Adrenal gland (tissue), 5 donors: Measurements from ENCODE around the gene CYB561.

Experiments
- CTCF ChIP-seq, 6 experiments: fragments of 450-650 bp in 4 of 6; fragments of 200-600 bp in 2 of 6; sonication (generic) in 1 of 6; IDR thresholded peaks; 1 replicate in 5 of 6; 2 replicates in 1 of 6; pipeline versions ENCODE4 v1.5.1 to v1.8.0; 2016 to 2021; ENCODE audit warnings: antibody characterized with exemption in 6 of 6, mild to moderate bottlenecking in 2 of 6, moderate library complexity in 1 of 6
- POLR2A ChIP-seq, 2 donors: fragments of 450-650 bp; IDR thresholded peaks; one replicate each; pipeline ENCODE4 v1.6.1; 2017; ENCODE audit warnings: antibody characterized with exemption in 2 of 2, mild to moderate bottlenecking in 2 of 2, moderate library complexity in 1 of 2
- donor health status: DM: no; HTN: no; CAD: no.

GRCh38 chr17:63447471-63448009 is 1.4 kb upstream of the CYB561 start:
- no peak for TF ChIP-seq CTCF (IDR thresholded peaks at IDR 0.05)
- TF ChIP-seq POLR2A (IDR thresholded peaks at IDR 0.05): no peak
